ENCODE results near the gene NELL1.

DNA sequence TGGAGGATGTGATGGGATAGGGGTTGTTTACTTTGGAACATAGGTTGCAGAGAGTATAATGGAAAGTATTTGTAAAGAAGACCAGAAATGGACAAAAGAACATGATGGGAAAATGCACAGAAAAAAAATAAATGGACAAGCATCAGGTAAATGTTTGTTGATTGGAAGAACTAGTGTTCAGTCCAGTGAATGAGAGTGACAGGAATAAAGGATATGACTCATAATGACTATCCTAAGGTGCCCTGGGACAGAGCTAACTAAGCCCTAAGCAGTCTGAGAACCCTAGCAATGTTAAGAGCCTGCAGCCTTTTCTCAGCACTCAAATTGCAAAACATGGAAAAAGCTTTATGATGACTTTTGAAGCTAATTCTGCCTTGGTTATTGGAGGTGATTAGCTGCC is 790.7 kb downstream of the NELL1 start:
- TF ChIP-seq, protein P1, sequence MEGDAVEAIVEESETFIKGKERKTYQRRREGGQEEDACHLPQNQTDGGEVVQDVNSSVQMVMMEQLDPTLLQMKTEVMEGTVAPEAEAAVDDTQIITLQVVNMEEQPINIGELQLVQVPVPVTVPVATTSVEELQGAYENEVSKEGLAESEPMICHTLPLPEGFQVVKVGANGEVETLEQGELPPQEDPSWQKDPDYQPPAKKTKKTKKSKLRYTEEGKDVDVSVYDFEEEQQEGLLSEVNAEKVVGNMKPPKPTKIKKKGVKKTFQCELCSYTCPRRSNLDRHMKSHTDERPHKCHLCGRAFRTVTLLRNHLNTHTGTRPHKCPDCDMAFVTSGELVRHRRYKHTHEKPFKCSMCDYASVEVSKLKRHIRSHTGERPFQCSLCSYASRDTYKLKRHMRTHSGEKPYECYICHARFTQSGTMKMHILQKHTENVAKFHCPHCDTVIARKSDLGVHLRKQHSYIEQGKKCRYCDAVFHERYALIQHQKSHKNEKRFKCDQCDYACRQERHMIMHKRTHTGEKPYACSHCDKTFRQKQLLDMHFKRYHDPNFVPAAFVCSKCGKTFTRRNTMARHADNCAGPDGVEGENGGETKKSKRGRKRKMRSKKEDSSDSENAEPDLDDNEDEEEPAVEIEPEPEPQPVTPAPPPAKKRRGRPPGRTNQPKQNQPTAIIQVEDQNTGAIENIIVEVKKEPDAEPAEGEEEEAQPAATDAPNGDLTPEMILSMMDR (IDR thresholded peaks at IDR 0.05; ENCODE audit: borderline replicate concordance, extremely low read depth, low read length, poor library complexity, severe bottlenecking) = no peak
- TF ChIP-seq EZH2 (IDR thresholded peaks at IDR 0.05; ENCODE audit: borderline replicate concordance, low read depth, low read length, severe bottlenecking) = no peak
